Measurements from ENCODE around the gene SNRPA. TPM values are rescaled to one million over a fixed set of nuclear protein-coding genes. Genes with fewer than 3 reads are reported as not detected.

SNRPA gene
- total and polyA plus RNA-seq, 2 of the 13 experiments (the other 11 are each of a cell fraction or from before 2014, with no cell fraction given), result 59.6 to 162 TPM

- TF ChIP-seq SYNCRIP (IDR thresholded peaks at IDR 0.05; ENCODE audit: insufficient read depth, low read depth, low read length) (no peak), PLRG1 (conservative IDR thresholded peaks at IDR 0.05) (no peak), NFATC3 (CRISPR knock-in tag; IDR thresholded peaks at IDR 0.05) (no peak), ZNF256 (CRISPR knock-in tag; conservative IDR thresholded peaks at IDR 0.05) (0 out of 2 replicates have a peak, but pooled peaks have one; percentile 16), ATRX (CRISPR knock-in tag; IDR thresholded peaks at IDR 0.05; ENCODE audit: borderline replicate concordance) (no peak), ZNF343 (CRISPR knock-in tag; IDR thresholded peaks at IDR 0.05) (peak; percentile 76; the same call in 1 of the 2 replicates), REXO4 (CRISPR knock-in tag; IDR thresholded peaks at IDR 0.05; ENCODE audit: borderline replicate concordance) (no peak), EED (CRISPR knock-in tag; IDR thresholded peaks at IDR 0.05) (no peak), SIN3B (IDR thresholded peaks at IDR 0.05; ENCODE audit: low read length) (no peak), MEIS1 (CRISPR knock-in tag; IDR thresholded peaks at IDR 0.05; ENCODE audit: borderline replicate concordance) (peak; percentile 34; the same call in 1 of the 2 replicates), MIXL1 (CRISPR knock-in tag; IDR thresholded peaks at IDR 0.05) (no peak), TCF12 (IDR thresholded peaks at IDR 0.05) (no peak), TCF12 (CRISPR knock-in tag; IDR thresholded peaks at IDR 0.05) (no peak), SNAPC5 (CRISPR knock-in tag; IDR thresholded peaks at IDR 0.05; ENCODE audit: borderline replicate concordance) (no peak), IKZF5 (CRISPR knock-in tag; IDR thresholded peaks at IDR 0.05) (peak; percentile 41; the same call in 1 of the 2 replicates), ZMAT3 (CRISPR knock-in tag; conservative IDR thresholded peaks at IDR 0.05) (no peak), NAIF1 (CRISPR knock-in tag; IDR thresholded peaks at IDR 0.05; ENCODE audit: borderline replicate concordance) (no peak), ATAD3A (CRISPR knock-in tag; IDR thresholded peaks at IDR 0.05) (no peak), ZBTB3 (CRISPR knock-in tag; IDR thresholded peaks at IDR 0.05; ENCODE audit: borderline replicate concordance, low read depth) (no peak), HNRNPL (IDR thresholded peaks at IDR 0.05; ENCODE audit: low read depth, low read length) (peak; percentile 91), HMG20A (CRISPR knock-in tag; IDR thresholded peaks at IDR 0.05; ENCODE audit: borderline replicate concordance) (peak; percentile 12; the same call in 1 of the 2 replicates)
- TF ChIP-seq, protein P1, sequence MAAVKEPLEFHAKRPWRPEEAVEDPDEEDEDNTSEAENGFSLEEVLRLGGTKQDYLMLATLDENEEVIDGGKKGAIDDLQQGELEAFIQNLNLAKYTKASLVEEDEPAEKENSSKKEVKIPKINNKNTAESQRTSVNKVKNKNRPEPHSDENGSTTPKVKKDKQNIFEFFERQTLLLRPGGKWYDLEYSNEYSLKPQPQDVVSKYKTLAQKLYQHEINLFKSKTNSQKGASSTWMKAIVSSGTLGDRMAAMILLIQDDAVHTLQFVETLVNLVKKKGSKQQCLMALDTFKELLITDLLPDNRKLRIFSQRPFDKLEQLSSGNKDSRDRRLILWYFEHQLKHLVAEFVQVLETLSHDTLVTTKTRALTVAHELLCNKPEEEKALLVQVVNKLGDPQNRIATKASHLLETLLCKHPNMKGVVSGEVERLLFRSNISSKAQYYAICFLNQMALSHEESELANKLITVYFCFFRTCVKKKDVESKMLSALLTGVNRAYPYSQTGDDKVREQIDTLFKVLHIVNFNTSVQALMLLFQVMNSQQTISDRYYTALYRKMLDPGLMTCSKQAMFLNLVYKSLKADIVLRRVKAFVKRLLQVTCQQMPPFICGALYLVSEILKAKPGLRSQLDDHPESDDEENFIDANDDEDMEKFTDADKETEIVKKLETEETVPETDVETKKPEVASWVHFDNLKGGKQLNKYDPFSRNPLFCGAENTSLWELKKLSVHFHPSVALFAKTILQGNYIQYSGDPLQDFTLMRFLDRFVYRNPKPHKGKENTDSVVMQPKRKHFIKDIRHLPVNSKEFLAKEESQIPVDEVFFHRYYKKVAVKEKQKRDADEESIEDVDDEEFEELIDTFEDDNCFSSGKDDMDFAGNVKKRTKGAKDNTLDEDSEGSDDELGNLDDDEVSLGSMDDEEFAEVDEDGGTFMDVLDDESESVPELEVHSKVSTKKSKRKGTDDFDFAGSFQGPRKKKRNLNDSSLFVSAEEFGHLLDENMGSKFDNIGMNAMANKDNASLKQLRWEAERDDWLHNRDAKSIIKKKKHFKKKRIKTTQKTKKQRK (IDR thresholded peaks at IDR 0.05; ENCODE audit: low read length), result no peak
- TF ChIP-seq, protein P2, sequence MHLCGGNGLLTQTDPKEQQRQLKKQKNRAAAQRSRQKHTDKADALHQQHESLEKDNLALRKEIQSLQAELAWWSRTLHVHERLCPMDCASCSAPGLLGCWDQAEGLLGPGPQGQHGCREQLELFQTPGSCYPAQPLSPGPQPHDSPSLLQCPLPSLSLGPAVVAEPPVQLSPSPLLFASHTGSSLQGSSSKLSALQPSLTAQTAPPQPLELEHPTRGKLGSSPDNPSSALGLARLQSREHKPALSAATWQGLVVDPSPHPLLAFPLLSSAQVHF (CRISPR knock-in tag; IDR thresholded peaks at IDR 0.05), result no peak
- TF ChIP-seq, protein P3, sequence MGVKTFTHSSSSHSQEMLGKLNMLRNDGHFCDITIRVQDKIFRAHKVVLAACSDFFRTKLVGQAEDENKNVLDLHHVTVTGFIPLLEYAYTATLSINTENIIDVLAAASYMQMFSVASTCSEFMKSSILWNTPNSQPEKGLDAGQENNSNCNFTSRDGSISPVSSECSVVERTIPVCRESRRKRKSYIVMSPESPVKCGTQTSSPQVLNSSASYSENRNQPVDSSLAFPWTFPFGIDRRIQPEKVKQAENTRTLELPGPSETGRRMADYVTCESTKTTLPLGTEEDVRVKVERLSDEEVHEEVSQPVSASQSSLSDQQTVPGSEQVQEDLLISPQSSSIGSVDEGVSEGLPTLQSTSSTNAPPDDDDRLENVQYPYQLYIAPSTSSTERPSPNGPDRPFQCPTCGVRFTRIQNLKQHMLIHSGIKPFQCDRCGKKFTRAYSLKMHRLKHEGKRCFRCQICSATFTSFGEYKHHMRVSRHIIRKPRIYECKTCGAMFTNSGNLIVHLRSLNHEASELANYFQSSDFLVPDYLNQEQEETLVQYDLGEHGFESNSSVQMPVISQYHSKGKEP (CRISPR knock-in tag; IDR thresholded peaks at IDR 0.05), result no peak
Measured at GRCh38 chr19:40718774-40719391, 32.1 kb upstream of the SNRPA start (continued).

Measured in HepG2 (cell line).